Activated naive CD8-positive, alpha-beta T cell treated with anti-CD3 and anti-CD28 coated beads, Interleukin-2, amount 50 U/mL, for 24 hours (primary cell): ENCODE data around the gene FZD10.

Experiments used
- ATAC-seq: fragments of 150-1000 bp; cut with Tn5 transposase; one replicate; pipeline ENCODE4 v1.10.0; 2021
- DNase-seq: peaks from one replicate; pipeline ENCODE4 v3.0.0; 2021
- H3K27ac Mint-ChIP-seq: one replicate; pipeline ENCODE4 v1.8.0; 2021; ENCODE audit warnings: mild to moderate bottlenecking, mixed read lengths
- H3K27me3 Mint-ChIP-seq: one replicate; pipeline ENCODE4 v1.8.0; 2021; ENCODE audit warnings: mixed read lengths
- H3K36me3 Mint-ChIP-seq: one replicate; pipeline ENCODE4 v1.8.0; 2021; ENCODE audit warnings: low read depth, mixed read lengths
- H3K4me1 Mint-ChIP-seq: one replicate; pipeline ENCODE4 v1.8.0; 2021; ENCODE audit warnings: mixed read lengths
- H3K4me3 Mint-ChIP-seq: one replicate; pipeline ENCODE4 v1.8.0; 2021; ENCODE audit warnings: mild to moderate bottlenecking, moderate library complexity, mixed read lengths
- H3K9me3 Mint-ChIP-seq: one replicate; pipeline ENCODE4 v1.8.0; 2021; ENCODE audit warnings: mixed read lengths

Gene FZD10

DNA sequence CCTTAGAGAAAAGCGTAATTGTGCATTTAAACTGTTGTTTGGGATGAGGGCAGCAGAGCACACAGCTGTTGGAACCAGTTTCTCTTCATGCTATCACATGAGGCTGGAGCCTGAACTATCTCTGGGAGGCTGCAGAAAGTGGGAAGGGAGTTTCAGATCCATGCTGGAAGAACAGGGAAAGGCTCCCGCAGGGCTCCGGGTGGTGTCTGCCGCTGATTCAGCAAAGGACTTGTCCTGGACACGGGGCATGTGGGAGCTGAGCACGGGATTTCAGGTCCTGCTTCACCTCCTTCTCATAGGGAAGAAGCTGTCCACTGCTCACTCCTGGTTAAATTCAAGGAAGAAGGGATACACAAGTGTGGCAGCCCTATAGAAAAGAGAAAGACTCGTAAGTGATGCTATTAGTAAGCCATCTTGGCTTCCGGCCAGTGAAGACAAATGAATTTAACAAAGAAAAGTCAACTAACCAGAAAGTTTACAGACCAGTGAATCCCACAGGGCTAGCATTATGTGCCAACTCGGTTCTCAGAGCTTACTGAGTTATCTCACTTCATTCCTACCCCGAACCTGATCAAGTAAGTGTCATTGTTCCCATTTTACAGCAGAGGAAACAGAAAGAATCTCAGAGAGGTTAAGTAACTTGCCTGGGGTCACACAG is 6.7 kb upstream of the FZD10 start:
- DNase-seq (no peak), ATAC-seq (no peak)
- Mint-ChIP-seq H3K27me3 (peaks cover 22% of the 10 kb centered on the region), H3K4me3 (no peak overlapping the region), H3K9me3 (no peaks in the 10 kb centered on the region), H3K4me1 (no peaks in the 10 kb centered on the region), H3K36me3 (no peaks in the 10 kb centered on the region), H3K27ac (no peak overlapping the region)

- ATAC-seq (no peak), DNase-seq (no peak)
- Mint-ChIP-seq H3K27ac (no peak overlapping the region), H3K4me1 (no peaks in the 10 kb centered on the region), H3K27me3 (peaks cover 25% of the 10 kb centered on the region), H3K4me3 (no peak overlapping the region), H3K9me3 (no peaks in the 10 kb centered on the region), H3K36me3 (no peaks in the 10 kb centered on the region)
These were observed 5.5 kb upstream of the FZD10 start for GRCh38 chr12:130156652-130157275.

DNA sequence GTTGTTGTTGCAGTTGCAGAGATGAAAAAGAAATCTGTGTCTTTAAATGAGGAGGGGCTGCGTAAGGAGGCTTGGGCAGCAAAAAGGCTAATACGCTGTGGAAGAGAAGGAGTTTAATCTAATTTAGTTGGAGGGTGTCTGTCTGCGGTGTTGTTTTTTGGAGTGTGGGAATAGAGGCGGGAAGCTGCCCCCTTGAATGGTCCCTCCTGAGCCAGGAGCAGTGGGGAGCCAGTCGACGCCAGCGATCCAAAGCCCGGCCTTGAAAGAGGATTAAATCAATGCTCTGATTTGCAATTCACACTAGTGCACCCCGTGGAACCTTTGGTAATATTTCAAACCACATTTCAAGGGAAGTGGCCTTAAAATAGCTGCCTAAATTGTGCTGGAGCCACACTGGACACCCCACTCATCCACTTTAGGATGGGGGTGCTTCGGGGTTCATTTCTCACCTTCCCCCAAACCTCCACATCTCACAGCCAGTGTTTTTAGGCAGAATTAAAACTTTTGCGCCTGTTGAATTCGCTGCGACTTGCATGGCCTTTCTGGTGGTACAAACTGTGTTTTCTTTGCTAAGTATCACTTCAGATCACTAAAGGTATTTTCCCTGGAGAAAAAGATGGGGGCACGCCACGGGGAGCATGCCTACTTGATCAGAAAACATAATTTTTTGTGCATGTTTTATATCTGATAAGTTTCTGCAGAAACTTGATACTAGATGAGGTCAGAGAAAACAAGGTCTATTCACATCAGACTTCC is 4.1 kb upstream of the FZD10 start:
- Mint-ChIP-seq H3K27ac (no peak overlapping the region), H3K36me3 (no peaks in the 10 kb centered on the region), H3K9me3 (no peaks in the 10 kb centered on the region), H3K4me1 (peaks cover 2% of the 10 kb centered on the region), H3K4me3 (no peak overlapping the region), H3K27me3 (peaks cover 26% of the 10 kb centered on the region)
- DNase-seq (no peak), ATAC-seq (no peak)

DNA sequence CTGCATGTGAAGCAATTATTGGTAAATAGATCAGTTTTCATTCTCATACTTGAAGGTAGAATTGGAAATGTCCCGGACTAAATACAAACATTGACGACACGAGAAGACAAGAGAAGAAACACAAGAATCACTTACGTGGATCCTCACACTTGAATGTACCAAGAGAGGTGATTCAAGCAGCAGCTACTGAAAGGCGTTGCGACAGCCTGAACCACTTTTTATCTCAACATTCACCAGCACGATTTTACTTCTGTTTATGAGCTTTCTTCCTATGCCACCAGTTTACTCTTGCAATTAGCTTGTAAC is 3.6 kb upstream of the FZD10 start:
- DNase-seq, result no peak
- Mint-ChIP-seq H3K4me1 (peaks cover 3% of the 10 kb centered on the region), H3K27me3 (peaks cover 30% of the 10 kb centered on the region), H3K4me3 (no peak overlapping the region), H3K9me3 (no peaks in the 10 kb centered on the region), H3K36me3 (no peaks in the 10 kb centered on the region), H3K27ac (no peak overlapping the region)
- no peak for ATAC-seq

DNA sequence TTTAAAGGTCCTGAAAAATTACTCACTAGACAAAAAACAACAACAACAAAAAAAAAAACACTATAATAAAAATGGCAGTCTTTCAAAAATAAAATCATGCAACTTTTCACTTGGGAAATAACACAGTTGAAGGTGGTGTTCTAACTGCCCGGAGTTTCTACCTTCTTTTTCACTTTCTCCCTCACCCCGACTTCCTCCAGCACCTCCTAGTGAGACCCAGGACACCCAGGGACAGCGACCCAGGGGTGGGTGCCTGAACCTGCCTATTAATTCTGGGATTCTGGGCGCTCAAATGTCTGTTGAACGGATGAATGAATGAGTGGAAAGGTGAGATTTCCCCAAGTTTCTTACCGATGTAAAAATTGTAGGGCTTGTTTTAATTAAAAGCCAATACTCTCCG is 2.0 kb upstream of the FZD10 start:
- ATAC-seq, result no peak
- no peaks in the 10 kb centered on the region for H3K9me3 Mint-ChIP-seq

DNA sequence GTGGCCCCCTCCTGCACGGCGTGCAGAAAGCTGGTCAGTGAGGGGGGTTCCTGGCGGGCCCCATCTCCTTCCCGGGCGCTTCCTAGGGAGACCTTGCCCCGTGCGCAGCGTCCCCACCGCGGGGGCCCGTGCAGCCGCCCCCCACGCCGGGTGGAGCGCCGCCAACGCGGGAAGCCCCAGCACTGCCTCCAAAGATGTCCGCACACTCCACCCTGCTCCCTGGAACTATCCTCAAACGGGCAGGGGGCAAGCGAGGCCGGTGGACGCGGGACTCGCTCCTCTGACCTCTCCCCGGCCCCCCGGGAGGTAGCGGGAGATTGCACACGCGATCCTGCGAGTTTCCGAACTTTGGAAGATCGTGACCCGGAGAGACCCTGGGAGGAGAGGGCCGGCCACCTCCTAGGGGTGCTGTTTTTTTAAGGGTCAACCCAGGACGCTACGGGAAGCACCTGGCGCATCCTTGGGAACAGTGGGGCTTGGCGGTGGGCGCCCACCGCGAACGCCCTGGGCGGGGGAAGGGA is 1.5 kb upstream of the FZD10 start:
- Mint-ChIP-seq H3K27ac (no peak overlapping the region), H3K9me3 (no peaks in the 10 kb centered on the region), H3K36me3 (no peaks in the 10 kb centered on the region), H3K4me1 (peaks cover 3% of the 10 kb centered on the region), H3K4me3 (no peak overlapping the region), H3K27me3 (peaks cover 40% of the 10 kb centered on the region)
- no peak for DNase-seq
- ATAC-seq, result no peak

More for the DNA sequence above, 2.0 kb upstream of the FZD10 start:
- Mint-ChIP-seq H3K4me1 (peaks cover 3% of the 10 kb centered on the region), H3K36me3 (no peaks in the 10 kb centered on the region), H3K4me3 (no peak overlapping the region), H3K27ac (no peak overlapping the region), H3K27me3 (peaks cover 41% of the 10 kb centered on the region)
- DNase-seq, result no peak

DNA sequence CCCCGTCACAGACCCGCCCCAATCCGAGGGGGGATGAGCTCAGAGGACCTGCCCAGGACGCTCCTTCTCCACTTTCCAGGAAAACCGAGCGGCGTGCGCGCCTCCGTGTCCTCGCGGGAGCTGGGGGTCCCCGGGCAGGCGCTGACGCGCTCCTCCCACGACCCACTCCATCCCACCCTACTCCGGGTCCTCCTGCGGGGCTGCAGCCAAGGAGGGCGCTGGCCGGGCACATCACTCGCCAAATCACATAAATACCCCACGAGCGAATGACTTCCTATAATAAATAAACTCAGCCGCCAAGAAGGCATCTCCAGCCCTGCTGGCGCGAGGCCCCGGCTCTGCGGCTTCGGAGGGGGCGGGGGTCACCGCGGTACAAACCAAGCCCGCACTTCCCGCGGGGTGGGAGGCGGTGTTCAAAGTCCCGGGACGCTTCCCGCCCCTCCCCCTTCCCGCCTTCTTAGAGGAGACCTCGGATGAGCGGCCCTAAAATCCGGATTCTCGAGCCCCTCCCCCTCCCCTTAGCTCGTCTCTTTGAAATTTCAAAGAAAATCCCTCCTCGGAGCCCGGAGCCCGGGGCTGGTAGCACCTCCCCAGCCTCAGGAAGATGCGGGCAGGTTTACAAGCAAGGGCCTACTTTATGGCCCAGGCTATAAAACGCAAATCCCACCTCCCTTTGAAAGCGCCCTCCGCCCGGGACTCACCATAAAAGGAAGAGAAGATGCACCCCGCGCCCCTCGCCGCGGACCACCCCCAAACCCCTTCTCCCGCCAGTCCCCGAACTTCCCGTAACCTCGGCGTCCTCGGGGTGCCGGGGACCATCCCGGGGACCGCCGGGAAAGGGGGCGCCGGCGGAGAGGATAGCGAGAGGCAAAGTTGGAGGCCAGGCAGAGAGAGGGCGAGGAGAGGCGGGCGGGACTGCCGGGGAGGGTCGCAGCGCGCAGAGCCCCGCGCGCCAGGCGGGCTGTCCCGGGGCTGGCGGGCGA is 712 bp upstream of the FZD10 start:
- peaks cover 3% of the 10 kb centered on the region for H3K4me1 Mint-ChIP-seq
- H3K27me3 Mint-ChIP-seq, result peaks cover 41% of the 10 kb centered on the region
- no peak for ATAC-seq
- no peak overlapping the region for H3K4me3 Mint-ChIP-seq
- no peaks in the 10 kb centered on the region for H3K9me3 Mint-ChIP-seq
- peak; percentile 4 for DNase-seq
- no peaks in the 10 kb centered on the region for H3K36me3 Mint-ChIP-seq
- H3K27ac Mint-ChIP-seq, result no peak overlapping the region

DNA sequence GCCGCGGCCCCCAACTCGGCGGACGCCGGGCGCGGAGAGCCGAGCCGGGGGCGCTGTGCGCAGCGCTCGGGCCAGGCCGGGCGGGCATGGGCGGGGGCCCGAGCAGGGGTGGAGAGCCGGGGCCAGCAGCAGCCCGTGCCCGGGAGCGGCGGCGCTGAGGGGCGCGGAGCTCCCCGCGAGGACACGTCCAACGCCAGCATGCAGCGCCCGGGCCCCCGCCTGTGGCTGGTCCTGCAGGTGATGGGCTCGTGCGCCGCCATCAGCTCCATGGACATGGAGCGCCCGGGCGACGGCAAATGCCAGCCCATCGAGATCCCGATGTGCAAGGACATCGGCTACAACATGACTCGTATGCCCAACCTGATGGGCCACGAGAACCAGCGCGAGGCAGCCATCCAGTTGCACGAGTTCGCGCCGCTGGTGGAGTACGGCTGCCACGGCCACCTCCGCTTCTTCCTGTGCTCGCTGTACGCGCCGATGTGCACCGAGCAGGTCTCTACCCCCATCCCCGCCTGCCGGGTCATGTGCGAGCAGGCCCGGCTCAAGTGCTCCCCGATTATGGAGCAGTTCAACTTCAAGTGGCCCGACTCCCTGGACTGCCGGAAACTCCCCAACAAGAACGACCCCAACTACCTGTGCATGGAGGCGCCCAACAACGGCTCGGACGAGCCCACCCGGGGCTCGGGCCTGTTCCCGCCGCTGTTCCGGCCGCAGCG is 639 bp downstream of the FZD10 start:
- Mint-ChIP-seq H3K36me3 (no peaks in the 10 kb centered on the region), H3K4me1 (peaks cover 3% of the 10 kb centered on the region), H3K4me3 (peak overlapping the region; percentile 24), H3K27me3 (peaks cover 38% of the 10 kb centered on the region), H3K9me3 (no peaks in the 10 kb centered on the region), H3K27ac (no peak overlapping the region)
- ATAC-seq (no peak), DNase-seq (no peak)

DNA sequence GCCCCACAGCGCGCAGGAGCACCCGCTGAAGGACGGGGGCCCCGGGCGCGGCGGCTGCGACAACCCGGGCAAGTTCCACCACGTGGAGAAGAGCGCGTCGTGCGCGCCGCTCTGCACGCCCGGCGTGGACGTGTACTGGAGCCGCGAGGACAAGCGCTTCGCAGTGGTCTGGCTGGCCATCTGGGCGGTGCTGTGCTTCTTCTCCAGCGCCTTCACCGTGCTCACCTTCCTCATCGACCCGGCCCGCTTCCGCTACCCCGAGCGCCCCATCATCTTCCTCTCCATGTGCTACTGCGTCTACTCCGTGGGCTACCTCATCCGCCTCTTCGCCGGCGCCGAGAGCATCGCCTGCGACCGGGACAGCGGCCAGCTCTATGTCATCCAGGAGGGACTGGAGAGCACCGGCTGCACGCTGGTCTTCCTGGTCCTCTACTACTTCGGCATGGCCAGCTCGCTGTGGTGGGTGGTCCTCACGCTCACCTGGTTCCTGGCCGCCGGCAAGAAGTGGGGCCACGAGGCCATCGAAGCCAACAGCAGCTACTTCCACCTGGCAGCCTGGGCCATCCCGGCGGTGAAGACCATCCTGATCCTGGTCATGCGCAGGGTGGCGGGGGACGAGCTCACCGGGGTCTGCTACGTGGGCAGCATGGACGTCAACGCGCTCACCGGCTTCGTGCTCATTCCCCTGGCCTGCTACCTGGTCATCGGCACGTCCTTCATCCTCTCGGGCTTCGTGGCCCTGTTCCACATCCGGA is 1.4 kb downstream of the FZD10 start:
- Mint-ChIP-seq H3K27me3 (peaks cover 38% of the 10 kb centered on the region), H3K4me3 (no peak overlapping the region), H3K27ac (no peak overlapping the region), H3K9me3 (no peaks in the 10 kb centered on the region), H3K4me1 (peaks cover 3% of the 10 kb centered on the region), H3K36me3 (no peaks in the 10 kb centered on the region)
- DNase-seq, result no peak
- ATAC-seq, result no peak

- Mint-ChIP-seq H3K36me3 (no peaks in the 10 kb centered on the region), H3K9me3 (no peaks in the 10 kb centered on the region), H3K4me3 (no peak overlapping the region), H3K27ac (no peak overlapping the region), H3K4me1 (peaks cover 3% of the 10 kb centered on the region), H3K27me3 (peaks cover 44% of the 10 kb centered on the region)
- no peak for DNase-seq
- ATAC-seq, result no peak
These were observed 1.9 kb downstream of the FZD10 start for GRCh38 chr12:130164216-130164542.

GRCh38 chr12:130164936-130165335 is 2.7 kb downstream of the FZD10 start:
- Mint-ChIP-seq H3K27me3 (peaks cover 44% of the 10 kb centered on the region), H3K36me3 (no peaks in the 10 kb centered on the region), H3K4me1 (peaks cover 3% of the 10 kb centered on the region), H3K27ac (no peak overlapping the region), H3K9me3 (no peaks in the 10 kb centered on the region), H3K4me3 (no peak overlapping the region)
- DNase-seq, result no peak
- ATAC-seq, result no peak

DNA sequence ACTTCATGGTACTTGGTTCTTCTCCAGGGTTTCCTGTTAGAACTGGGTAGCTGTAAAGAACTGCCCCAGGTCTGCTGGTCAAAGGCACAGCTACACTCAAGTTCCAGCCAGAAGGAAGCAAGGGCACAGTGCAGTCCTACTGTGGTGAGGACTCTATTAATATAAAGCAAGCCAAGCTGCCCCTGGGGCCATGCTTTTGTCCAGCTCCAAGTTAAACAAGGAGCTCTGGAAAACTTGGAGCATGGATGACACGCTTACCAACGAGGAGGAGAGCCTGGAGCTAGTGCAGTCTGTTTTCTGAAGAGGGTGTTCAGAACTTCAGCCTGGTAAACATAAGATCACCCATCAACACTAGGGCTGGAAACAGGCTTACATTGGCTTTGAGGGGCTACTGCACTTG is 4.0 kb downstream of the FZD10 start:
- Mint-ChIP-seq H3K27me3 (peaks cover 47% of the 10 kb centered on the region), H3K36me3 (no peaks in the 10 kb centered on the region), H3K9me3 (no peaks in the 10 kb centered on the region), H3K4me3 (no peak overlapping the region), H3K4me1 (peaks cover 3% of the 10 kb centered on the region), H3K27ac (no peak overlapping the region)
- no peak for DNase-seq
- ATAC-seq, result no peak

DNA sequence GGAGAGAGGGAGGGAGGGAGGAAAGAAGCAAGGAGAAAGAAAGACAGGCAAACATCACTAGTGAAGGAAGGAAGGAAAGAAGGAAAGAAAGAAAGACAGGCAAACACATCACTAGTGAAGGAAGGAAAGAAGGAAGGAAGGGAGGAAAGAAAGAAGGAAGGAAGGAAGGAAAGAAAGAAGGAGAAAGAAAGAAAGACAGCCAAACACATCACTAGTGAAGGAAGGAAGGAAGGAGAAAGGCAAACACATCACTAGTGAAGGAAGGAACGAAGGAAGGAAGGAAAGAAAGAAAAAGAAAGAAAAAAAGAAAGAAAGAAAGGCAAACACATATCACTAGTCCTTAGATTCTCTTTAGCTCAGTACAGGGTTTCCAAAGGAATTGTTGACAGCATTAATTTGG is 5.3 kb downstream of the FZD10 start:
- H3K27me3 Mint-ChIP-seq, result peaks cover 51% of the 10 kb centered on the region
- H3K36me3 Mint-ChIP-seq, result no peaks in the 10 kb centered on the region
- DNase-seq, result no peak
- no peak overlapping the region for H3K4me3 Mint-ChIP-seq
- no peak overlapping the region for H3K27ac Mint-ChIP-seq
- no peaks in the 10 kb centered on the region for H3K9me3 Mint-ChIP-seq
- peaks cover 3% of the 10 kb centered on the region for H3K4me1 Mint-ChIP-seq
- no peak for ATAC-seq
